HEK293T (cell line): ENCODE measurements around the gene CHCHD3.

Experiments
- ARNT ChIP-seq: fragments of 450-650 bp; IDR thresholded peaks from 2 replicates; pipeline ENCODE4 v1.6.1; 2017; ENCODE audit warnings: mild to moderate bottlenecking
- ELF4 ChIP-seq: fragments of 450-650 bp; IDR thresholded peaks from 2 replicates; pipeline ENCODE4 v1.6.1; 2017; ENCODE audit warnings: antibody characterized with exemption
- FOXK2 ChIP-seq: fragments of 450-650 bp; IDR thresholded peaks from 2 replicates; pipeline ENCODE4 v1.6.1; 2016; ENCODE audit warnings: mild to moderate bottlenecking
- FOXM1 ChIP-seq: fragments of 450-650 bp; IDR thresholded peaks from 2 replicates; pipeline ENCODE4 v1.6.1; 2017; ENCODE audit warnings: mild to moderate bottlenecking, borderline replicate concordance
- L3MBTL2 ChIP-seq: fragments of 450-650 bp; conservative IDR thresholded peaks from 2 replicates; pipeline ENCODE4 v1.6.1; 2016; ENCODE audit warnings: mild to moderate bottlenecking
- NFRKB ChIP-seq: fragments of 450-650 bp; IDR thresholded peaks from 2 replicates; pipeline ENCODE4 v1.6.1; 2016; ENCODE audit warnings: mild to moderate bottlenecking, moderate library complexity
- SP1 ChIP-seq: fragments of 450-650 bp; IDR thresholded peaks from 2 replicates; pipeline ENCODE4 v1.6.1; 2017
- SUZ12 ChIP-seq: fragments of 450-650 bp; IDR thresholded peaks from 2 replicates; pipeline ENCODE4 v1.6.1; 2016; ENCODE audit warnings: mild to moderate bottlenecking
- ZNF384 ChIP-seq: fragments of 450-650 bp; IDR thresholded peaks from 2 replicates; pipeline ENCODE4 v1.6.1; 2016

GRCh38 chr7:132970257-132970656 lies 111.6 kb downstream of the CHCHD3 start:
- TF ChIP-seq FOXM1 (no peak), ZNF384 (no peak), ARNT (no peak), ELF4 (no peak), SUZ12 (no peak), NFRKB (no peak), L3MBTL2 (no peak), SP1 (no peak), FOXK2 (no peak)
